H9 (cell line): ENCODE measurements around the gene ZBTB49. TPM values are rescaled to one million over a fixed set of nuclear protein-coding genes. Genes with fewer than 3 reads are reported as not detected.

ENCODE experiments used
- DNase-seq: peaks from one replicate; pipeline ENCODE4 v3.0.0-alpha.2; 2017
- H2AFZ ChIP-seq: one replicate; pipeline ENCODE4 v1.6.1; 2013; ENCODE audit warnings: mild to moderate bottlenecking, low read length, control low read depth, moderate library complexity
- H2AK5ac ChIP-seq: 2 replicates; pipeline ENCODE4 v1.6.1; 2013; ENCODE audit warnings: low read length, control low read depth, mixed read lengths; ENCODE audit not compliant: insufficient read length
- H2BK120ac ChIP-seq: one replicate; pipeline ENCODE4 v1.6.1; 2013; ENCODE audit warnings: low read depth, mild to moderate bottlenecking, low read length, control low read depth, inconsistent platforms; ENCODE audit not compliant: poor library complexity, severe bottlenecking
- H2BK12ac ChIP-seq: 2 replicates; pipeline ENCODE4 v1.6.1; 2013; ENCODE audit warnings: low read length, control low read depth, mixed read lengths, low read depth; ENCODE audit not compliant: insufficient read length
- H2BK15ac ChIP-seq: 2 replicates; pipeline ENCODE4 v1.6.1; 2013; ENCODE audit warnings: low read depth, low read length, control low read depth
- H2BK20ac ChIP-seq: one replicate; pipeline ENCODE4 v1.6.1; 2013; ENCODE audit warnings: low read depth, mild to moderate bottlenecking, low read length, control low read depth, inconsistent platforms; ENCODE audit not compliant: poor library complexity, severe bottlenecking
- H2BK5ac ChIP-seq: 2 replicates; pipeline ENCODE4 v1.6.1; 2013; ENCODE audit warnings: low read length, control low read depth, mixed read lengths; ENCODE audit not compliant: insufficient read length
- H3K14ac ChIP-seq: 2 replicates; pipeline ENCODE4 v1.6.1; 2013; ENCODE audit warnings: low read length, control low read depth; ENCODE audit not compliant: insufficient read depth
- H3K18ac ChIP-seq: 2 replicates; pipeline ENCODE4 v1.6.1; 2013; ENCODE audit warnings: low read depth, mild to moderate bottlenecking, mixed read lengths, low read length, control low read depth; ENCODE audit not compliant: insufficient read length
- H3K23ac ChIP-seq: 2 replicates; pipeline ENCODE4 v1.6.1; 2013; ENCODE audit warnings: low read length, control low read depth, mixed read lengths, low read depth; ENCODE audit not compliant: insufficient read length
- H3K23me2 ChIP-seq: 2 replicates; pipeline ENCODE4 v1.6.1; 2013; ENCODE audit warnings: low read depth, mild to moderate bottlenecking, mixed read lengths, low read length, control low read depth; ENCODE audit not compliant: insufficient read length, poor library complexity, severe bottlenecking
- H3K27ac ChIP-seq: 2 replicates; pipeline ENCODE4 v1.5.1; 2013; ENCODE audit warnings: low read length, control low read depth, mixed read lengths, low read depth; ENCODE audit not compliant: insufficient read length
- H3K27me3 ChIP-seq: 2 replicates; pipeline ENCODE4 v1.6.1; 2013; ENCODE audit warnings: low read length, control low read depth, inconsistent platforms; ENCODE audit not compliant: insufficient read depth
- H3K4ac ChIP-seq: 2 replicates; pipeline ENCODE4 v1.6.1; 2013; ENCODE audit warnings: low read depth, mild to moderate bottlenecking, control low read depth, inconsistent platforms, low read length, moderate library complexity
- H3K4me1 ChIP-seq: 2 replicates; pipeline ENCODE4 v1.6.1; 2013; ENCODE audit warnings: low read length, control low read depth, inconsistent platforms; ENCODE audit not compliant: insufficient read depth
- H3K4me2 ChIP-seq: 2 replicates; pipeline ENCODE4 v1.6.1; 2013; ENCODE audit warnings: low read length, control low read depth, mixed read lengths; ENCODE audit not compliant: insufficient read length, insufficient read depth
- H3K56ac ChIP-seq: 2 replicates; pipeline ENCODE4 v1.6.1; 2013; ENCODE audit warnings: low read depth, mild to moderate bottlenecking, mixed read lengths, low read length, control low read depth; ENCODE audit not compliant: insufficient read length
- H3K79me1 ChIP-seq: 2 replicates; pipeline ENCODE4 v1.6.1; 2013; ENCODE audit warnings: low read depth, mild to moderate bottlenecking, moderate library complexity, low read length, control low read depth, inconsistent platforms; ENCODE audit not compliant: insufficient read depth, poor library complexity, severe bottlenecking
- H3K79me2 ChIP-seq: 2 replicates; pipeline ENCODE4 v1.6.1; 2013; ENCODE audit warnings: low read length, control low read depth, inconsistent platforms; ENCODE audit not compliant: insufficient read depth
- H3K9ac ChIP-seq: 2 replicates; pipeline ENCODE4 v1.6.1; 2013; ENCODE audit warnings: low read length, control low read depth, mixed read lengths; ENCODE audit not compliant: insufficient read length; ENCODE audit errors: extremely low read depth
- H3K9me3 ChIP-seq: one replicate; pipeline ENCODE4 v1.6.1; 2013; ENCODE audit warnings: low read depth, low read length, inconsistent platforms; ENCODE audit not compliant: control insufficient read depth
- H3T11ph ChIP-seq: one replicate; pipeline ENCODE4 v1.6.1; 2013; ENCODE audit warnings: mild to moderate bottlenecking, low read length, control low read depth, inconsistent platforms
- H4K20me1 ChIP-seq: one replicate; pipeline ENCODE4 v1.6.1; 2013; ENCODE audit not compliant: control insufficient read depth, insufficient read length, insufficient read depth
- H4K5ac ChIP-seq: 2 replicates; pipeline ENCODE4 v1.6.1; 2013; ENCODE audit warnings: low read depth, mild to moderate bottlenecking, mixed read lengths, low read length, control low read depth; ENCODE audit not compliant: insufficient read length
- H4K8ac ChIP-seq: replicated peaks from 2 replicates; pipeline ENCODE4 v1.6.1; 2013; ENCODE audit warnings: low read length, control low read depth, mixed read lengths, low read depth; ENCODE audit not compliant: insufficient read length
- H4K91ac ChIP-seq: 2 replicates; pipeline ENCODE4 v1.6.1; 2013; ENCODE audit warnings: low read depth, mild to moderate bottlenecking, moderate library complexity, mixed read lengths, low read length, control low read depth; ENCODE audit not compliant: insufficient read length
- H3K27ac Mint-ChIP-seq, 3 experiments: 2 replicates in 2 of 3; 3 replicates in 1 of 3; pipeline ENCODE4 v1.8.0; 2020 to 2021; ENCODE audit warnings: mixed read lengths in 3 of 3, mild to moderate bottlenecking in 1 of 3, moderate library complexity in 1 of 3
- H3K27me3 Mint-ChIP-seq: 2 replicates; pipeline ENCODE4 v1.8.0; 2021; ENCODE audit warnings: low read depth, mild to moderate bottlenecking, moderate library complexity, mixed read lengths
- H3K36me3 Mint-ChIP-seq, 3 experiments: 2 replicates in 2 of 3; 3 replicates in 1 of 3; pipeline ENCODE4 v1.8.0; 2020 to 2021; ENCODE audit warnings: low read depth in 3 of 3, mixed read lengths in 3 of 3; ENCODE audit not compliant: insufficient read depth in 1 of 3
- H3K4me1 Mint-ChIP-seq, 2 experiments: 2 replicates each; pipeline ENCODE4 v1.8.0; 2020; ENCODE audit warnings: mixed read lengths in 2 of 2
- H3K4me3 Mint-ChIP-seq, 2 experiments: 2 replicates in 1 of 2; 3 replicates in 1 of 2; pipeline ENCODE4 v1.8.0; 2020 to 2021; ENCODE audit warnings: mild to moderate bottlenecking in 2 of 2, mixed read lengths in 2 of 2, moderate library complexity in 1 of 2
- H3K9me3 Mint-ChIP-seq, 2 experiments: 2 replicates in 1 of 2; 3 replicates in 1 of 2; pipeline ENCODE4 v1.8.0; 2020; ENCODE audit warnings: mild to moderate bottlenecking in 2 of 2, mixed read lengths in 2 of 2, moderate library complexity in 1 of 2
- WGBS: extraction: QIAGEN DNeasy Blood & Tissue Kit; methylation state at CpG from one replicate; pipeline ENCODE4 v1.1.7; 2013; ENCODE audit warnings: missing lambda C conversion rate, low lambda C conversion rate, mixed read lengths; ENCODE audit not compliant: insufficient read length; ENCODE audit errors: extremely low coverage; 5-methylcytosine and 5-hydroxymethylcytosine counted together
- total RNA-seq: library from RNA; stranded (reverse); gene quantifications from 2 replicates; pipeline ENCODE4 v1.2.1, GENCODE V29; 2021
- TF ChIP-seq, protein P1 (sequence below): fragments of 200-600 bp; sonication (generic); conservative IDR thresholded peaks from 3 replicates; pipeline ENCODE4 v1.8.0; 2021; ENCODE audit warnings: antibody characterized with exemption, mild to moderate bottlenecking

Gene ZBTB49
- total RNA-seq, 1 experiment from 2014 or later, result 8.7 TPM

DNA sequence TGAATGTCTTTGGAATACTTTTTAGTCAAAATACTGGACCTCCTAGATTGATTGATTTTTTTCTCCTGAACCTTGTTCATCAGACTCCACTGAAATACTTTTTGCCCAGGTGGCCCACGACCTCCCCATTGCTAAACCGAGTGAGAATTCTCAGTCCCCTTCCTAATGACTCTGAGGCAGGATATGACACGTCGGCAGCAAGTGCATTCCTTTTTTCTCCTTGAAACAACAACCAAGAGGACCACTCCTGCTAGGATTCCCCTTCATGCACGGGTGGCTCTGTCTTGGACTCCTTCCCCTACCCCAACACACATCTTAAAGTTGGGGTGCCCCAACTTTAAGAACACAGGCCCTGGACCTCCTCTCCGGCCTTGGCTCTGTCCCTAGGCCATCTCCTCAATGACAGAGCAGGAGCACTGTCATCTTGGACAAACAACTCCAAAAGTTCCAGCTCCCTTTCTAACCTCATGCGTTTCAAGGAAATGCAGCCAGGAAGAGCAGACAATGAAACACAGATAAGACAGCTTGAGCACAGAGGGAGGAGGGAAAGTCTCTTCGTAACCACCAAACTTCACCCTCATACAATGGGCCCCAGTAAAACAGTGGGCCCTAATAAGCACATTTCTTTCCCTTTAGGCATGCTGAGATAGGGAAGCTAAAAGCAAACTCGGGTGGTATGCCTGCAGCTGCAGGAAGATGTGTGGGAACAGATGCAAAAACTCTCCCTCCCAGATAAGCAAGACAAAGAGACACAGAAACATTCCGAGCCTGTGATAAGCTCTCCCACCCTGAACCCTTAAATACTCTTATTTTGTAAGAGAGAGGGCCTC lies 33.9 kb downstream of the ZBTB49 start:
- no peak overlapping the region for H3K4me3 Mint-ChIP-seq
- peak overlapping the region; percentile 81 to 85 (median 84) for H3K27ac Mint-ChIP-seq
- H2BK12ac ChIP-seq, result no peak overlapping the region

More for the DNA sequence above, 33.9 kb downstream of the ZBTB49 start:
- Histone ChIP-seq H2AK5ac (no peak overlapping the region), H4K20me1 (no peaks in the 10 kb centered on the region), H3K79me2 (no peaks in the 10 kb centered on the region), H3K27ac (no peak overlapping the region), H3K4me2 (no peak overlapping the region), H3K9ac (no peak overlapping the region), H2BK20ac (no peak overlapping the region), H2BK5ac (no peak overlapping the region), H3K56ac (no peak overlapping the region), H4K8ac (no peak overlapping the region), H3K23ac (no peak overlapping the region), H3K9me3 (no peaks in the 10 kb centered on the region), H2BK15ac (no peak overlapping the region), H3K4ac (no peak overlapping the region), H3T11ph (no peak overlapping the region), H3K14ac (no peak overlapping the region), H4K5ac (no peak overlapping the region), H3K23me2 (no peaks in the 10 kb centered on the region), H3K18ac (no peak overlapping the region), H3K79me1 (no peaks in the 10 kb centered on the region), H3K4me1 (no peaks in the 10 kb centered on the region), H2AFZ (no peak overlapping the region), H4K91ac (no peak overlapping the region), H3K27me3 (no peaks in the 10 kb centered on the region), H2BK120ac (no peak overlapping the region)
- Mint-ChIP-seq H3K9me3 (peaks cover 0 to 2% of the 10 kb centered on the region in 2 experiments; a peak in 1 of 5 replicates), H3K27me3 (no peaks in the 10 kb centered on the region), H3K36me3 (peaks cover 0 to 24% (median 20%) of the 10 kb centered on the region in 3 experiments; a peak in 6 of 7 replicates), H3K4me1 (peaks cover 14 to 17% of the 10 kb centered on the region in 2 experiments)
- DNase-seq, result no peak
- no CpG with 5 or more reads among the region's 10 CpGs for WGBS
- TF ChIP-seq, protein P1, sequence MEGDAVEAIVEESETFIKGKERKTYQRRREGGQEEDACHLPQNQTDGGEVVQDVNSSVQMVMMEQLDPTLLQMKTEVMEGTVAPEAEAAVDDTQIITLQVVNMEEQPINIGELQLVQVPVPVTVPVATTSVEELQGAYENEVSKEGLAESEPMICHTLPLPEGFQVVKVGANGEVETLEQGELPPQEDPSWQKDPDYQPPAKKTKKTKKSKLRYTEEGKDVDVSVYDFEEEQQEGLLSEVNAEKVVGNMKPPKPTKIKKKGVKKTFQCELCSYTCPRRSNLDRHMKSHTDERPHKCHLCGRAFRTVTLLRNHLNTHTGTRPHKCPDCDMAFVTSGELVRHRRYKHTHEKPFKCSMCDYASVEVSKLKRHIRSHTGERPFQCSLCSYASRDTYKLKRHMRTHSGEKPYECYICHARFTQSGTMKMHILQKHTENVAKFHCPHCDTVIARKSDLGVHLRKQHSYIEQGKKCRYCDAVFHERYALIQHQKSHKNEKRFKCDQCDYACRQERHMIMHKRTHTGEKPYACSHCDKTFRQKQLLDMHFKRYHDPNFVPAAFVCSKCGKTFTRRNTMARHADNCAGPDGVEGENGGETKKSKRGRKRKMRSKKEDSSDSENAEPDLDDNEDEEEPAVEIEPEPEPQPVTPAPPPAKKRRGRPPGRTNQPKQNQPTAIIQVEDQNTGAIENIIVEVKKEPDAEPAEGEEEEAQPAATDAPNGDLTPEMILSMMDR, result no peak
